NCI-H2029 treated with DMSO at 0.1 percent for 48 hours (cell line): ENCODE results near the gene ADSS1.

Source experiments
- DNase-seq: peaks from one replicate; lab custom pipeline; 2025; lab: John Stamatoyannopoulos, UW

The ADSS1 gene

DNA sequence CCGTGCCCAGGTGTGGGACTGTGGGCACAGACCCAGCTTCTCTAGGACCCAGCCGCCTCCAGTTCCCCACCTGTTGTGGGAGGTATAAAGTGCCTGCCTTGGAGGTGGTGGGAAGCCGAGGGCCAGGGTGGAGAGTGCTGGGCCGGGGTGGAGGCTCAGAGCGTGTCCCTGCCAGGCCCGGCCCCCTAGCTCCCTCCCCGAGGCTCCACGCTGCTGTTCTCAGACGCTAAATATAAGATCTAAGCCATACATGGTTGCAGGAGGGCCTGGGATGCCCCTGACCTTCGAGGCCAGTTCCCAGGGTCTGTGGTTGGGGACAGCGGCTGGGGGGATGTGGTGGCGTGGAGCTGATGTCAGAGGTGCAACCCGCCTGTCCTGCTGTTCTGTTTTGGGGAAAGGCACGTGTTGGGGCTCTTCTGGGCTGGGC lies 23.8 kb upstream of the ADSS1 start:
- DNase-seq, result no peak

DNA sequence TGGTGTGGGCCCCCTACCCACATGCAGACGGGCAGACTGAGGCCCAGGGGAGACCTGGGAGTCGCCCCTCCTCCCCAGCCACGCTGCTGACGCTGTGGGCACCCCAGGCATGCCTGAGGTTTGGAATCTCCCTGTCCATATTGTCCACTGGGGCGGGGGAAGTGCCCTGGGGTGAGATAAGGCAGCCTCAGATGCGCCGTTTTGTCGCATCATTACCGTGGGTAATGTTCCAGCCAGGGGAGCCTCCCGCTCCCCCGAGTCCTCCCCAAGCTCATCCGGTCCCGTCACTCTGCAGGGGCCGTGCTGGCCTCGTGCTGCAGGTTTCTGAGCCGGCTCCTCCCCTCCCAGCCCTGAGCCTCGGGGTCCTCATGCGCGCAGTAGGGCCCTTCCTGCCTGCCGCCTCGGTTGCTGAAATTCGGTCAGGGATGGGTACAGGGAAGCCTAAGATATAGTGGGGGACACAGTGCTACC lies 23.2 kb upstream of the ADSS1 start:
- no peak for DNase-seq

DNA sequence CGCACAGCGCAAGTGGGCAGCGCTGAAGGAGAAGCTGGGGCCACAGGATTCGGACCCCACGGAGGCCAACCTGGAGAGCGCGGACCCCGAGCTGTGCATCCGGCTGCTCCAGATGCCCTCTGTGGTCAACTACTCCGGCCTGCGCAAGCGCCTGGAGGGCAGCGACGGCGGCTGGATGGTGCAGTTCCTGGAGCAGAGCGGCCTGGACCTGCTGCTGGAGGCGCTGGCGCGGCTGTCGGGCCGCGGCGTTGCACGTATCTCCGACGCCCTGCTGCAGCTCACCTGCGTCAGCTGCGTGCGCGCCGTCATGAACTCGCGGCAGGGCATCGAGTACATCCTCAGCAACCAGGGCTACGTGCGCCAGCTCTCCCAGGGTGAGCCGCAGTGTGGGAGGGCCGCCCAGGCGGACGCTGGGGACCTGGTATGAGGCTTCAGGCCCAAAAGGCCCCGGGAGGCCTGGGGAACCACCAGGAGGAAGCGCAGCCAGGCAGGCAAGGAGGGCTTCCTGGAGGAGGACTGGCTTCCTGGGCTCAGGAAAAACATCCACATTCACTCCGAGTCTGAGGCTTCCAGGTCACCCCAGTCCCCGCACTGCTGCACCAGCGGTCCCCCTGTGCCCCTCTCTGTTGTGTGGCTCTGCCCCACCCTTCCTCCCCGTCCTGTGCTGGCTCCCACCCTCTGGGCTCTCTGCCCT lies 22.5 kb upstream of the ADSS1 start:
- DNase-seq, result no peak

DNA sequence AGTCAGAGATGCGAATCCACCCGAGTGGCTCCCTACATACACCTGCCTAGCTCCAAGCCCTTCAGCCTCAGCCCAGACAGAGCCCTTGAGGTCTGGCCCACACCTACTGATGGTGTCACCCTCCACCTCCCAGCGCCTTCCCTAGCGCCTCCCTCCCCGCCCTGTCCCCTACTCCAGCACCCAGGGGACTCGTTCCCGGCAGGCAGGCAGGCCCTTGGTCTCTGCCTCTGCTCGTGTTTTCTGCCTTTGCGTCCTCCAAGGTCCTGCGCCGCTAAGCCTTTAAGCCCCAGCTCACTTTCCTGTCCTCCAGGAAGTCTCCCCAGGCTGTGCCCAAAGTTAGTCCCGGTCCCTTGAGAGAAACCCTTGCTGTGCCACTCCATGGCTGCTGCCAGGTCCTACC lies 21.9 kb upstream of the ADSS1 start:
- no peak for DNase-seq

DNA sequence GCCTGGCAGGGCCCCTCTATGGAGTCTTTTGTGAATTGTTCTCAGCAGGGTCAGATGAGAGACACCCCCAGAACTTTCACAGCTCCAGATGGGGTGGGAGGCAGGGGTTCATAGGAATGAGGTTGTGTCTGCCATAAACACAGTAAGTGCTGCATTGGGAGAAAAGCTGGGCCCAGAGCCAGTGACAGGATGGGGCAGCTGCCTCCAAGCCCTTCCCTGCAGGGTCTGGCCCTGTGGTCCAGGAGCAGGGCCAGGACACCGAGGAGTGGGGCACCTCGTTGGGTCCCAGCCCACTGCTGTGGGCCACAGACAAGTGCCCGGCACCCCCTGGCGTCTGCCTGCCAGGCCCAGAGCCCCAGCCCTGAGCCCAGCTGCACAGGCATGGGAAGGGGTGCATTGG lies 21.4 kb upstream of the ADSS1 start:
- DNase-seq, result no peak

DNA sequence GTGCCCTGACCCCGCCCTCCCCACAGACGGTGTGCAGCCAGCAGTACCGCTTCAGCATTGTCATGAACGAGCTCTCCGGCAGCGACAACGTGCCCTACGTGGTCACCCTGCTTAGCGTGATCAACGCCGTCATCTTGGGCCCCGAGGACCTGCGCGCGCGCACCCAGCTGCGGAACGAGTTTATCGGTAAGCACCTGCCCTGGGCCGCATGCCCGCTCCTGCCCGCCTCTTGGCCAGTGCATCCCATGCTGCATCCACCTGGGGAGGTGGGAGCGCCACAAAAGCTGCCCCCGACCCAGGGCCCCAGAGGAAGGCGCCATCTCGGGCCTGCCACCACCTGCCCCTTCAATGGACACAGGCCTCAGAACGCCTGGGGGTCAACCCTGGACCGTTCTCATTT lies 20.8 kb upstream of the ADSS1 start:
- DNase-seq, result no peak

DNA sequence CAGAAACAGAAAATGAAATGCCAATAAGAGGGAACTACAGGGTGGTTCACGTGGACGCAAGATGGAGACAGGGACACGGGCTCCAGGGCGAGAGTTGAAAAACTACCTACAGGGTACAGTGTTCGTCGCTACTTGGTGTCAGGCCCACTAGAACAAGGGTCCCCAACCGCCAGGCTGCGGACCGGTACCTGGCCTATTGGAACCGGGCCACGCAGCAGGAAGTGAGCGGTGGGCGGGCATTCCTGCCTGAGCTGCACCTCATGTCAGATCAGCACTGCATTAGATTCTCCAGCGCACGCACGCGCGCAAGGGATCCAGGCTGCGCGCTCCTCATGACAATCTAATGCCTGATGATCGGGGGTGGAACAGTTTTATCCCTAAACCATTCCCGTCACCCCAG lies 19.8 kb upstream of the ADSS1 start:
- no peak for DNase-seq

DNA sequence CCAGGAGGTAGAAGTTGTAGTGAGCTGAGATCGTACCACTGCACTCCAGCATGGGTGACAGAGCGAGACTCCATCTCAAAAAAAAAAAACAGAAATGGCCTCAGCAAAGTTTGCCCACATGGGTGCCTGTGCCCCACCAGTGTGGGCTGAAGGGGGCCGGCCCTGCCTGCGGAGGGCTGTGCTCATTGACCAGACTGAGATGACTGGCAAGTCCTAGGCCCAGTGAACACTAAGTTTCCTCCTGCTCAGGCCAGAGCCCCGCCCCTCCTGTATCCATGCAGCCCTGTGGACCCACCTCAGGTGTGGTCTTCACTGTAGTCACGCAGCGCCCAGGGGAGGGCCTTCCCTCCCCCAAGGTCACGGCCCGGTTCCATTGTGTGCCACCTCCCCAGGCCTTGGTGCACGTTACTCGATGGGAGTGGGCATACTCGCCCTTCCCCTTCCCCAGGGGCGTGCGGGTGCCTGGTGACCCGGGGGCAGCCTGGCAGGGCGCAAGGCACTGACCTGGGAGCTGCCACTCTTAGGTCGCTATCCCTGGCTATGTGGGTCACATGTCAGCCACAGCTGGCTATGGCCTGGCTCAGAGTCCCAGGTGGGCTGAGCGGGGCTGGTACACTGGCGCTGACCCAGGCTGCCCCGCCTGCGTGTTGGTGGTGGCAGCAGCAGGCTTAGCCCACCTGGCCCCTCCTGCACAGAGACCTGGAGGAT lies 18.5 kb upstream of the ADSS1 start:
- DNase-seq, result no peak

DNA sequence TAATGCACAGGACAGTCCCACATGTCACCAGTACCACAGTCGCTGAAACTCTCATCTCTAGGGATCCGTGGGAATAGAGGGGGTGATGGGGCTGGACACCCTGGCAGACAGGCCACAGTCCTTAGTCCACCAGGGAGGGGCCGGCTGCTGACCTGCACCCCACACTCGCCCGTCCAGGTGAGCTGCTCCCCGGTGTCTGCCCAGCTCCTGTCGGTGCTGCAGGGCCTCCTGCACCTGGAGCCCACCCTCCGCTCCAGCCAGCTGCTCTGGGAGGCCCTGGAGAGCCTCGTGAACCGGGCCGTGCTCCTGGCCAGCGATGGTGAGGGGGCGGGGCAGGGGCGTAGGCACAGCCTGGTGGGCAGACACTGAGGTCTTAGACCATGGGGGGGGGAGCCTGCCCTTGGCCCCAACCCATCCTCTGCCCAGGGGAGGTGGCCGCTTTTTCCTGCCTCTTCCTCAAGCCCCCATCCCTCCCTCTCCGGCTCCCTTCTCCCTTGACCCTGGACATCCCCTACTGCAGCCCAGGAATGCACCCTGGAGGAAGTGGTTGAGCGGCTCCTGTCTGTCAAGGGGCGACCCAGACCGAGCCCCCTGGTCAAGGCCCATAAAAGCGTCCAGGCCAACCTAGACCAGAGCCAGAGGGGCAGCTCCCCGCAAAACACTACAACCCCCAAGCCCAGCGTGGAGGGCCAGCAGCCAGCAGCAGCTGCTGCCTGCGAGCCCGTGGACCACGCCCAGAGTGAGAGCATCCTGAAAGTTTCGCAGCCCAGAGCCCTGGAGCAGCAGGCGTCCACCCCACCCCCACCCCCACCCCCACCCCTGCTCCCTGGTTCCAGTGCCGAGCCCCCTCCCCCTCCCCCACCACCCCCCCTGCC lies 17.1 kb upstream of the ADSS1 start:
- DNase-seq, result no peak

DNA sequence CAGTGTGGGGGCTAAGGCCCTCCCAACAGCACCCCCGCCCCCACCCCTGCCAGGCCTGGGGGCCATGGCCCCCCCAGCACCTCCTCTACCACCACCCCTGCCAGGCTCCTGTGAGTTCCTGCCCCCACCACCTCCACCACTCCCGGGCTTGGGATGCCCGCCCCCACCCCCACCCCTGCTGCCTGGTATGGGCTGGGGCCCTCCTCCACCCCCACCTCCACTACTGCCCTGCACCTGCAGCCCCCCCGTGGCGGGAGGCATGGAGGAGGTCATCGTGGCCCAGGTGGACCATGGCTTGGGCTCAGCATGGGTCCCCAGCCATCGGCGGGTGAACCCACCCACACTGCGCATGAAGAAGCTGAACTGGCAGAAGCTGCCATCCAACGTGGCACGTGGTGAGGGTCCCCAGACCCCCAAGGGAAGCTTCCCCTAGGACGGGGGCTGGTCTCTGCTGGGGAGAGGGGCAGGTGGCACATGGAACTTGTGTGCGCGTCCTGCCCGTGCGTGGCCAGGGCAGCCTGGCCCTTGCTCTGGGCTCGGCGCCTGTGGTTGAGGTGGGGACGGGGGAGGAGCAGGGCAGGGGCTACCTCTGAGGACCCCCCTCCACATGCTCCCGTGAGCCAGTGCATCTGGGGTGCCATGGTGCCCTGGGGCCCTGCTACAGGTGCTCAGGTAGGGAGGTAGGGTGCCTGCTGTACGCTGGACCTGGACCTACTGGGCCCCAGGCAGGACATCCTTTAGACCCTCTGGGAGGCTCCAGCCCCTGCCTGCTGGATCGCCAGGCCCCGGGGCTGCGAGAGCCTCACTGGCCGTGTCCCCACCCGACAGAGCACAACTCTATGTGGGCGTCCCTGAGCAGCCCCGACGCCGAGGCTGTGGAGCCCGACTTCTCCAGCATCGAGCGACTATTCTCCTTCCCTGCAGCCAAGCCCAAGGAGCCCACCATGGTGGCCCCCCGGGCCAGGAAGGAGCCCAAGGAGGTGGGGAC lies 16.1 kb upstream of the ADSS1 start:
- no peak for DNase-seq

DNA sequence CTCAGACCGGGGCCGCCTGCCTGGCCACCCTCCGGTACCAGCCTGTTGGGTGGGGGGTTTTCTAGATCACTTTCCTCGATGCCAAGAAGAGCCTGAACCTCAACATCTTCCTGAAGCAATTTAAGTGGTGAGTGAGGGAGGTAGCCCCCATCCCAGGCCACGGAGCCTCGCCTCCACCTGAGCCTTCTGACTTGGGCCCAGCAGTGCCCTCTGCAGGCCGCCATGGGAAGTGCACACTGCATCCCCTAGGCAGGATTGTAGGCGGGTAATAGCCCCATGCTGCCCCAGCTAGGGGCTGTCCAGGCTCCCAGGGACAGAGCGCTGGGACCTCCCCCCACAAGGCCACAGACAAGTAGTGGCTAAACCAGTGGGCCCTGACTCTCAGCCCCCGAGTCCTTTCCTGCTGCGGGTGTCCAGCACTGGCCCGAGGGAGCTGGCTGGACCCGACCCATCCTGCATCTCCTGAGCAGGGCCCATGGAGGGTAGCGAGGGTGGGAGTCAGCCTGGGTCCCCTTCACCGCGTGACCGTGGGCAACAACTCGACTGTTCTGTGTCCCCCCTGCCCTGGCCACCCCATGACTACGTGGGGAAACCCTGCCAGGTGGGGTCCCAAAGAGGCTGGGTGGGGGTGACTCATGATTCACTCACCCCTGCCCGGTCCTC lies 15.3 kb upstream of the ADSS1 start:
- no peak for DNase-seq

DNA sequence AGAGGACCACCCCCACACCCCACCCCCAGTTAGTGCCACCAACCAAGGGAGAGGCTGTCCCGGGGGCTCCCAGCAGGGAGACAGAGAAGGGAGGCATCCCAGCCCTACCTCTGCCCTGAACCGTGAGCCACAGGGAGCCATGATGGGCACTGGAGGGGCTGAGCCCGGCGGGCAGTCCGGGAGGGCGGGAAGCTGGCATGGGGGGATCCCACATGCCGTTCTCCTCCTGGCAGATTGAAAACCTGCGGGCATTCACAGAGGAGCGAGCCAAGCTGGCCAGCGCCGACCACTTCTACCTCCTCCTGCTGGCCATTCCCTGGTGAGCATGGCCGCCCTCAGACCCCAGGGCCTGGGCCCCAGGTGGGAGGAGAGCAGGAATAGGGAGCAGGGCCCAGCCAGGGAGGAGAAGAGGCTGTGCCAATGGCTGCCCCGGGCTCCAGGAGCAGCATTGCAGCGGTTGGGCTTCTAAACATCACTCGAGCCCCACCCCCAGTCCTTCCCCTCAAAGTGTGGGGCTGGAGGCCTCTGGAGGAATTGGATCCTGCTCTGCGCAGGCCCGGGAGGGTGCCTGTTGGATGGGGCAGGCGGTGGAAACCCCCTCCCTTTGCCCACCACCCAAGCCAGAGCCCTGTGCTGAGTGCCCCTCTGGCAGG lies 14.5 kb upstream of the ADSS1 start:
- DNase-seq, result no peak

DNA sequence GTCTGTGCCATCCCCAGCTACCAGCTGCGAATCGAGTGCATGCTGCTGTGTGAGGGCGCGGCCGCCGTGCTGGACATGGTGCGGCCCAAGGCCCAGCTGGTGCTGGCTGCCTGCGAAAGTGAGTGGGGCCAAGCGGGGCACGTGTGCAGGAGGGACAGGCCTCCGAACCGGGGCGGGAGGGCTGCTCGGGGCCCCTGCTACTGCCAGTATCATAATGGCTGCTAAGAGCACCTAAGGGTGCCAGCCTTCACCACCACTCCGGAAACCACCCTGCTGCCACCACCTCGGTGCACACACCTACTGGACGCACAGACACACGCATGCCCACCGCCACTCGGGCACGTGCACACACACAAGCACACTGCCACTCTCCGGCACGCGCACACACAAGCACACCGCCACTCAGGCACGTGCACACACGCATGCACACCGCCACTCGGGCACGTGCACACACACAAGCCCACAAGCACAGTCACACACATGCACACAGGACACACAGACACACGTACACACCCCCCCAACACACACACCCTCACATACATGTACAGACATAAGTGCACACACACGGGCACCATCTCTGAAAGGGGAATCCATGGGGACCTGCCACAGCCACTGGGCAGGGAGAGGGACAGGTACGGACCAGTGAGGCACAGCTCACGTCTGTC lies 13.8 kb upstream of the ADSS1 start:
- DNase-seq, result no peak

DNA sequence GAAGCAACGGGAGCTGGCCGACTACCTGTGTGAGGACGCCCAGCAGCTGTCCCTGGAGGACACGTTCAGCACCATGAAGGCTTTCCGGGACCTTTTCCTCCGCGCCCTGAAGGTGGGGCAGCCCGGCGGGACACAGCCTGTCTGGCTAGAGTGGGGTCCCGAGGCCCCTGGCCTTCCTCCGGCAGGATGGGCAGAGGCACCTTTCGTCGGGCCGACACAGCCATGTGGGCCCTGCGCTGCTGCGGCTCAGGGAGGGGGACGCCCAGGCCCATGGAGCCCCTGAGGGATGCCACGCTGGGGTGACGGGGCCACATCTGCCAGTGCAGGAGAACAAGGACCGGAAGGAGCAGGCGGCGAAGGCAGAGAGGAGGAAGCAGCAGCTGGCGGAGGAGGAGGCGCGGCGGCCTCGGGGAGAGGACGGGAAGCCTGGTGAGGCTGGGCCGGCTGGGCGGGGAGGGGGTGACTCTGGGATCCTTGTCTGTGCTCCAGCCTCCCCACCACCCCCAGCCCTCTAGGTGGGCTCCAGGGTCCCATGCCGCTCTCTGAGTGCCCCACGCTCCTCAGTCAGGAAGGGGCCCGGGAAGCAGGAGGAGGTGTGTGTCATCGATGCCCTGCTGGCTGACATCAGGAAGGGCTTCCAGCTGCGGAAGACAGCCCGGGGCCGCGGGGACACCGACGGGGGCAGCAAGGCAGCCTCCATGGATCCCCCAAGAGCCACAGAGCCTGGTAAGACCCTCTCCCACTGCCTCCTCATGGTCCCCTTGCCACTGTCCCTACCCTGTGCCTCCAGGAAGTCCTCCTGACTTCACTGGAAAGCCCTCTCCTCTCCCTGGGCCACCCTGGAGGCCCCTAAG lies 10.9 kb upstream of the ADSS1 start:
- DNase-seq, result no peak

DNA sequence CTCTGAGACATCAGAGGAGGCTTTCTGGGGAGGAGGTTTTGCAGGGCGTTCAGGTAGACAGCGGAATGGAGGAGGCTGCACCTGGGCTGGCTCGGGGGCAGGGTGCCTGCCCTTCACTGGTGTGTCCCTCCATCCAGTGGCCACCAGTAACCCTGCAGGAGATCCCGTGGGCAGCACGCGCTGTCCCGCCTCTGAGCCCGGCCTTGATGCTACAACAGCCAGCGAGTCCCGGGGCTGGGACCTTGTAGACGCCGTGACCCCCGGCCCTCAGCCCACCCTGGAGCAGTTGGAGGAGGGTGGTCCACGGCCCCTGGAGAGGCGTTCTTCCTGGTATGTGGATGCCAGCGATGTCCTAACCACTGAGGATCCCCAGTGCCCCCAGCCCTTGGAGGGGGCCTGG lies 10.0 kb upstream of the ADSS1 start:
- no peak for DNase-seq

DNA sequence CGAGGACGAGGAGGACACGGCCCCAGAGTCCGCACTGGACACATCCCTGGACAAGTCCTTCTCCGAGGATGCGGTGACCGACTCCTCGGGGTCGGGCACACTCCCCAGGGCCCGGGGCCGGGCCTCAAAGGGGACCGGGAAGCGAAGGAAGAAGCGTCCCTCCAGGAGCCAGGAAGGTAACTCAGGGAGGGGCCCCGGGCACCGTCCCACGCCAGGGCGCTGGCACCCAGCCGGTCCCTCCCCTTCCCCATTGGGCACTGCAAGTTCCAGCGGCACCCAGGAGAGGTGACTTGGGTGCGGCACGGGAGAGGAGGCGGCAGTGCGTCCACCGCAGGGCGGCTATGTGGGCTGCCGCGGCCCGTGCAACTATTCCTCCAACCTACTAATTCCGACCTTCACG lies 9.3 kb upstream of the ADSS1 start:
- no peak for DNase-seq

DNA sequence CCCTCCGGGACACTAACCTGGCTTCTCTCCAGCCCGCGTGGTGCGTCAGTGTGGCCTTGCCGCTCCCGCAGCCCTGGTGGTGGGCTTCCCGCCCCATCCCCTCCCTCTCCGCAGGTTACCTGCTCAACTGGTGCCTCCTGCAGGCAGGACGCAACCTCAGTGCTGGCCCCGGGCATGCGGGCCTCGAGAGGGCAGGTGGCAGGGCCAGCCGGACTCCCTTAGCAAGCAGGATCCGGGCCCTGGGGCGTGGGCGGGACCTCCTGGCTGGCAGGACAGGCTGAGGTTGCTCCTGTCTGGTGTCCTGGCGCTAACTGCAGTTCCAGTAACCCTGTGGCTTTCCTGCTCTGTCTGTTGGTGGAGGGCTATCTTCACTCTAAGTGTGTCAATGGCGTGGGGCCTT lies 8.6 kb upstream of the ADSS1 start:
- no peak for DNase-seq

DNA sequence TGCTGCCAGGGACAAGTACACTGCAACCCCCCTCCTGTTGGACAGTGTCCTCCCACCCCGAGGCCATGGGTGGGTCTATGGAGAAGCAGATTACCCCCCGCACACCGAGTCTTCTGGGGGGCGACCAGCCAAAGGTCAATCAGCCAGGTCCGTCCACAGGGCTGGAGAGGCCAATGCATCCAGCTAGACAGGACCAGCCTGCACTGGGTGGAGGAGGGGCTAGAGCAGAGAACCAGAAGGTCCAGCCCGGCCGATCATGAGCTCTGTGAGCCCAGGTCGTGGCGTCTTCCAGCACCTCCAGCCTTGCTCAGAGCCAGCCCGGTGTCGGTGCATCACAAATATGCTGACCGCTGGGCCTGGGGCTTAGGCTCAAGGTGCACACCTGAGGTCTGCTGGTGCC lies 8.2 kb upstream of the ADSS1 start:
- no peak for DNase-seq

DNA sequence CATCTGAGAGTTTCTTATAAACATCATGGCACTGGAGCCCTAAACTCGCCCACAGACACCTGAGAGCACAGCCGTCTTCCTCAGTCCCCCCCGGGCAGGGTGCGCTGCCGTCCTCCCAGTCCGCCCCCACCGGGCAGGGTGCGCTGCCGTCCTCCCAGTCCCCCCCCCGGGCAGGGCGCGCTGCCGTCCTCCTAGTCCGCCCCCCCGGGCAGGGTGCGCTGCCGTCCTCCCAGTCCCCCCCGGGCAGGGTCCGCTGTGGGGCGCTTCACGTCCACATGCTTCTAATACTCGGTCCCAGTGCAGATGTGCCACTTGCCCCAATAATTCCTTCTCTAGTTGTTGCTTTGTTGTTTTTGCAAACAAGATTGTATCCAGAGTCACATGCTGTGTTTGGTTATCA lies 6.9 kb upstream of the ADSS1 start:
- DNase-seq, result no peak
